Neural cell (in vitro differentiated cells): ENCODE results near the gene KCTD10. TPM values are rescaled to one million over a fixed set of nuclear protein-coding genes. Genes with fewer than 3 reads are reported as not detected.

Source experiments
- H2AFZ ChIP-seq: fragments of 200-600, 300-800 bp; sonication (generic), shearing (Covaris generic); 2 replicates; pipeline ENCODE4 v1.6.0; 2014; ENCODE audit warnings: low read depth, mild to moderate bottlenecking, antibody characterized with exemption, low read length, moderate library complexity
- H3F3A ChIP-seq: fragments of 200-600 bp; shearing (Covaris generic); 2 replicates; pipeline ENCODE4 v1.6.1; 2016; ENCODE audit warnings: mild to moderate bottlenecking, moderate library complexity, mixed read lengths, antibody characterized with exemption, low read length; ENCODE audit not compliant: insufficient read depth, poor library complexity, severe bottlenecking
- H3K27ac ChIP-seq: fragments of 200-600, 300-800 bp; sonication (generic), shearing (Covaris generic); 2 replicates; pipeline ENCODE4 v1.5.1; 2014; ENCODE audit warnings: mild to moderate bottlenecking, low read length, moderate library complexity
- H3K27me3 ChIP-seq: fragments of 300-800, 200-600 bp; sonication (generic), shearing (Covaris generic); 2 replicates; pipeline ENCODE4 v1.6.0; 2014; ENCODE audit warnings: mild to moderate bottlenecking, low read depth, low read length, moderate library complexity; ENCODE audit not compliant: insufficient read depth
- H3K36me3 ChIP-seq: fragments of 300-800, 200-600 bp; sonication (generic), shearing (Covaris generic); 2 replicates; pipeline ENCODE4 v1.5.1; 2014; ENCODE audit warnings: mild to moderate bottlenecking, antibody characterized with exemption, low read length, moderate library complexity; ENCODE audit not compliant: insufficient read depth
- H3K4me2 ChIP-seq: fragments of 300-800, 200-600 bp; sonication (generic), shearing (Covaris generic); 2 replicates; pipeline ENCODE4 v1.6.0; 2014; ENCODE audit warnings: mild to moderate bottlenecking, low read length
- H3K4me3 ChIP-seq: fragments of 300-800, 200-600 bp; sonication (generic), shearing (Covaris generic); 2 replicates; pipeline ENCODE4 v1.5.1; 2014; ENCODE audit warnings: mild to moderate bottlenecking, low read length, moderate library complexity
- H3K79me2 ChIP-seq: fragments of 200-600 bp; shearing (Covaris generic); replicated peaks from 2 replicates; pipeline ENCODE4 v1.6.0; 2014; ENCODE audit warnings: mild to moderate bottlenecking, low read length, moderate library complexity; ENCODE audit not compliant: insufficient read depth
- H3K9ac ChIP-seq: fragments of 300-800, 200-600 bp; sonication (generic), shearing (Covaris generic); 2 replicates; pipeline ENCODE4 v1.6.1; 2016; ENCODE audit warnings: mild to moderate bottlenecking, low read length, mixed read lengths
- H3K9me2 ChIP-seq: fragments of 200-600 bp; shearing (Covaris generic); 2 replicates; pipeline ENCODE4 v1.6.1; 2016; ENCODE audit warnings: mild to moderate bottlenecking, low read length, mixed read lengths; ENCODE audit not compliant: insufficient read depth
- H3K9me3 ChIP-seq: fragments of 200-600, 300-800 bp; sonication (generic), shearing (Covaris generic); 2 replicates; pipeline ENCODE4 v1.6.1; 2016; ENCODE audit warnings: mild to moderate bottlenecking, mixed run types, low read length, moderate library complexity, mixed read lengths
- H4K20me1 ChIP-seq: fragments of 200-600 bp; shearing (Covaris generic); 2 replicates; pipeline ENCODE4 v1.6.1; 2016; ENCODE audit warnings: mild to moderate bottlenecking, mixed run types; ENCODE audit not compliant: insufficient read depth
- EP300 ChIP-seq: fragments of 450-650 bp; conservative IDR thresholded peaks from 2 replicates; pipeline ENCODE4 v1.6.1; 2014; ENCODE audit warnings: antibody characterized with exemption, mild to moderate bottlenecking, moderate library complexity; ENCODE audit not compliant: poor library complexity, severe bottlenecking
- EZH2 ChIP-seq: fragments of 200-600, 300-800 bp; shearing (Covaris generic), sonication (generic); IDR thresholded peaks from 2 replicates; pipeline ENCODE4 v1.6.1; 2014; ENCODE audit warnings: antibody characterized with exemption, low read length, borderline replicate concordance, mild to moderate bottlenecking; ENCODE audit not compliant: insufficient read depth, poor library complexity, severe bottlenecking
- MXI1 ChIP-seq: fragments of 450-650 bp; conservative IDR thresholded peaks from 2 replicates; pipeline ENCODE4 v1.6.1; 2014; ENCODE audit warnings: antibody characterized with exemption, mild to moderate bottlenecking; ENCODE audit not compliant: poor library complexity, severe bottlenecking
- POLR2AphosphoS5 ChIP-seq: IDR thresholded peaks from 2 replicates; pipeline ENCODE4 v1.6.1; 2012
- RAD21 ChIP-seq: fragments of 450-650 bp; conservative IDR thresholded peaks from 2 replicates; pipeline ENCODE4 v1.6.1; 2014; ENCODE audit warnings: antibody characterized with exemption, mild to moderate bottlenecking, moderate library complexity
- SMC3 ChIP-seq: fragments of 450-650 bp; conservative IDR thresholded peaks from 2 replicates; pipeline ENCODE4 v1.6.1; 2014; ENCODE audit warnings: antibody characterized with exemption, mild to moderate bottlenecking, moderate library complexity; ENCODE audit not compliant: poor library complexity
- TAF1 ChIP-seq: IDR thresholded peaks from 2 replicates; pipeline ENCODE4 v1.6.1; 2012; ENCODE audit warnings: low read depth
- polyA plus RNA-seq: library from polyadenylated mRNA; depleted of rRNA; stranded (reverse); fragments of >200 nt; gene quantifications from 2 replicates; pipeline ENCODE4 v1.2.3, GENCODE V29; 2014
- TF ChIP-seq, protein P1 (sequence below): IDR thresholded peaks from 2 replicates; pipeline ENCODE4 v1.6.1; 2012; ENCODE audit warnings: borderline replicate concordance
- TF ChIP-seq, protein P2 (sequence below): fragments of 450-650 bp; IDR thresholded peaks from 2 replicates; pipeline ENCODE4 v1.5.1; 2014; ENCODE audit warnings: antibody characterized with exemption, mild to moderate bottlenecking, moderate library complexity; ENCODE audit not compliant: poor library complexity, severe bottlenecking

KCTD10 gene
- polyA plus RNA-seq, 1 donor from 2014 or later: 69.4 TPM

DNA sequence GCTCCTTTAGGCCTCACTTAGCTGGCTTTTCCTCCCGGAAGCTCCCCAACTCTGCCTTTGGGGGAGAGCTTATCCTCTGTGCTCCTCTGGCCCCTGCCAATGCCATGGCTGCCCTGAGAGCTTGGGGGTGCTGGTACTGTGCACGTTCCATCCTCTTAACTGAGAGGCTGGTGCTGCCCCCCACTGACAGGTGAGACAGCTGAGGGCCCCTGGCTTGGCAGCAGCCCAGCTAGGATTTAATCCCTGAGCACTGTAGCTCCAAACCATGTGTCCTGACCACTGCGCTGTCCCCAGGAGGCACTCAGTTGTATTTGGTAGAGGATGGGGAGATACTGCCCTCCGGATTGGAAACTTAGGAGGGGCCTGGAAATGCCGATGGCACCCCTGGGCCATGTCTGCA is 46.4 kb upstream of the KCTD10 start:
- H3K9ac ChIP-seq: no peak overlapping the region
- H3K9me2 ChIP-seq: no peaks in the 10 kb centered on the region
- H2AFZ ChIP-seq: no peak overlapping the region
- H3K9me3 ChIP-seq: no peaks in the 10 kb centered on the region
- no peaks in the 10 kb centered on the region for H4K20me1 ChIP-seq
- H3K36me3 ChIP-seq: no peaks in the 10 kb centered on the region
- H3K4me3 ChIP-seq: no peak overlapping the region
- no peak for TF ChIP-seq SMC3
- no peaks in the 10 kb centered on the region for H3K79me2 ChIP-seq
- no peaks in the 10 kb centered on the region for H3F3A ChIP-seq
- no peaks in the 10 kb centered on the region for H3K27me3 ChIP-seq
- H3K27ac ChIP-seq: no peak overlapping the region
- H3K4me2 ChIP-seq: no peak overlapping the region

DNA sequence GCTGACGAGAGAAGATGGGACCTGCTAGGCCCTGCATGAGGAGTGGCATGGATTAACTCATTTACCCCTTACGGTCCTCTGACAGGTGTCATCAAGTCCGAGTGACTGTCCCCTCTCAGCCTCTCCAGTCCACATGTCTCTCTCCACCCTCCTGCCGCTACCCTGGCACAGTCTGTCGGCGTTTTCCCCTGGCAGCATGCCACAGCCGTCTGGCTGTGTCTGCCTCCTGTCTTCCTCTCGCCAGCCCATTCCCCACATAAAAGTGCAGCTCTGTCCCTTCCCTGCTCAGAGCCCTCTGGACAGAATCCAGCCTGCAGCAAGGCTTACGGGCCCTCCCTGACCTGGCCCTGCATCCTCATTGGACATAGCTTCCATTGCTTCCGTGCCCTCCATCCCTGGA is 46.0 kb upstream of the KCTD10 start:
- Histone ChIP-seq H3K27ac (no peak overlapping the region), H3K36me3 (no peaks in the 10 kb centered on the region), H3K9ac (no peak overlapping the region)

DNA sequence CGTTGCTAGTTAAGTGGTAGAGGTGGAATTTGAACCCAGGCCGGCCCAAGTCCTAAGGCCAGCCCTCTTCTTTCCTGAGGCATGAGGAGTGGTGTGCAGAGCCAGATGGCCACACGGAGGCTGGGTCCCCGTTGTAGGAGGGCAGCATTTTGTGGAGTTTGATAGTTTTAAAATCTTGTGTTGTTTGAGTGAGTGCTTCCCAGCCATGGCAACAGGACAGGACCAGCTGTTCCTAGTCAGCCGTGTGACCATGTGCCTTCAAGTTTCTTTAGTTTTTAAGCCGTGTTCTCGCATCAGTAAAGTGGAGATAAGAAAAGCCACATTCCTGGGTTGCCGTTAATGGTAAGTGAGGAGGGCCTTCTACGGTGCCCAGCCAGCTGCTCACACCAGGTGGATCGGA is 44.7 kb upstream of the KCTD10 start:
- Histone ChIP-seq H4K20me1 (no peaks in the 10 kb centered on the region), H3K36me3 (no peaks in the 10 kb centered on the region), H3K79me2 (no peaks in the 10 kb centered on the region), H2AFZ (no peak overlapping the region), H3K27ac (no peak overlapping the region), H3K9ac (no peak overlapping the region), H3K9me2 (no peaks in the 10 kb centered on the region), H3K4me2 (no peak overlapping the region), H3K4me3 (no peak overlapping the region), H3F3A (no peaks in the 10 kb centered on the region), H3K27me3 (no peaks in the 10 kb centered on the region), H3K9me3 (no peaks in the 10 kb centered on the region)
- no peak for TF ChIP-seq POLR2AphosphoS5
- TF ChIP-seq TAF1: no peak
- TF ChIP-seq, protein P1, sequence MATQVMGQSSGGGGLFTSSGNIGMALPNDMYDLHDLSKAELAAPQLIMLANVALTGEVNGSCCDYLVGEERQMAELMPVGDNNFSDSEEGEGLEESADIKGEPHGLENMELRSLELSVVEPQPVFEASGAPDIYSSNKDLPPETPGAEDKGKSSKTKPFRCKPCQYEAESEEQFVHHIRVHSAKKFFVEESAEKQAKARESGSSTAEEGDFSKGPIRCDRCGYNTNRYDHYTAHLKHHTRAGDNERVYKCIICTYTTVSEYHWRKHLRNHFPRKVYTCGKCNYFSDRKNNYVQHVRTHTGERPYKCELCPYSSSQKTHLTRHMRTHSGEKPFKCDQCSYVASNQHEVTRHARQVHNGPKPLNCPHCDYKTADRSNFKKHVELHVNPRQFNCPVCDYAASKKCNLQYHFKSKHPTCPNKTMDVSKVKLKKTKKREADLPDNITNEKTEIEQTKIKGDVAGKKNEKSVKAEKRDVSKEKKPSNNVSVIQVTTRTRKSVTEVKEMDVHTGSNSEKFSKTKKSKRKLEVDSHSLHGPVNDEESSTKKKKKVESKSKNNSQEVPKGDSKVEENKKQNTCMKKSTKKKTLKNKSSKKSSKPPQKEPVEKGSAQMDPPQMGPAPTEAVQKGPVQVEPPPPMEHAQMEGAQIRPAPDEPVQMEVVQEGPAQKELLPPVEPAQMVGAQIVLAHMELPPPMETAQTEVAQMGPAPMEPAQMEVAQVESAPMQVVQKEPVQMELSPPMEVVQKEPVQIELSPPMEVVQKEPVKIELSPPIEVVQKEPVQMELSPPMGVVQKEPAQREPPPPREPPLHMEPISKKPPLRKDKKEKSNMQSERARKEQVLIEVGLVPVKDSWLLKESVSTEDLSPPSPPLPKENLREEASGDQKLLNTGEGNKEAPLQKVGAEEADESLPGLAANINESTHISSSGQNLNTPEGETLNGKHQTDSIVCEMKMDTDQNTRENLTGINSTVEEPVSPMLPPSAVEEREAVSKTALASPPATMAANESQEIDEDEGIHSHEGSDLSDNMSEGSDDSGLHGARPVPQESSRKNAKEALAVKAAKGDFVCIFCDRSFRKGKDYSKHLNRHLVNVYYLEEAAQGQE: no peak
- no peak for TF ChIP-seq RAD21
- TF ChIP-seq SMC3: no peak
- no peak for TF ChIP-seq EP300
- TF ChIP-seq MXI1: no peak

More for the DNA sequence above, 46.0 kb upstream of the KCTD10 start:
- Histone ChIP-seq H3F3A (no peaks in the 10 kb centered on the region), H3K4me3 (no peak overlapping the region), H2AFZ (no peak overlapping the region), H3K4me2 (no peak overlapping the region), H3K9me3 (no peaks in the 10 kb centered on the region), H3K9me2 (no peaks in the 10 kb centered on the region), H4K20me1 (no peaks in the 10 kb centered on the region), H3K27me3 (no peaks in the 10 kb centered on the region), H3K79me2 (no peaks in the 10 kb centered on the region)
- TF ChIP-seq SMC3: no peak
- TF ChIP-seq TAF1: no peak
- TF ChIP-seq EZH2: no peak
- TF ChIP-seq EP300: no peak
- TF ChIP-seq MXI1: no peak
- TF ChIP-seq RAD21: no peak
- TF ChIP-seq, protein P2, sequence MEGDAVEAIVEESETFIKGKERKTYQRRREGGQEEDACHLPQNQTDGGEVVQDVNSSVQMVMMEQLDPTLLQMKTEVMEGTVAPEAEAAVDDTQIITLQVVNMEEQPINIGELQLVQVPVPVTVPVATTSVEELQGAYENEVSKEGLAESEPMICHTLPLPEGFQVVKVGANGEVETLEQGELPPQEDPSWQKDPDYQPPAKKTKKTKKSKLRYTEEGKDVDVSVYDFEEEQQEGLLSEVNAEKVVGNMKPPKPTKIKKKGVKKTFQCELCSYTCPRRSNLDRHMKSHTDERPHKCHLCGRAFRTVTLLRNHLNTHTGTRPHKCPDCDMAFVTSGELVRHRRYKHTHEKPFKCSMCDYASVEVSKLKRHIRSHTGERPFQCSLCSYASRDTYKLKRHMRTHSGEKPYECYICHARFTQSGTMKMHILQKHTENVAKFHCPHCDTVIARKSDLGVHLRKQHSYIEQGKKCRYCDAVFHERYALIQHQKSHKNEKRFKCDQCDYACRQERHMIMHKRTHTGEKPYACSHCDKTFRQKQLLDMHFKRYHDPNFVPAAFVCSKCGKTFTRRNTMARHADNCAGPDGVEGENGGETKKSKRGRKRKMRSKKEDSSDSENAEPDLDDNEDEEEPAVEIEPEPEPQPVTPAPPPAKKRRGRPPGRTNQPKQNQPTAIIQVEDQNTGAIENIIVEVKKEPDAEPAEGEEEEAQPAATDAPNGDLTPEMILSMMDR: no peak
- TF ChIP-seq, protein P1: no peak
- TF ChIP-seq POLR2AphosphoS5: no peak
